ENCODE data around the gene PIGH.
A peak's percentile ranks its signal among the peaks of the same experiment; 100 is the strongest.

The PIGH gene

DNA sequence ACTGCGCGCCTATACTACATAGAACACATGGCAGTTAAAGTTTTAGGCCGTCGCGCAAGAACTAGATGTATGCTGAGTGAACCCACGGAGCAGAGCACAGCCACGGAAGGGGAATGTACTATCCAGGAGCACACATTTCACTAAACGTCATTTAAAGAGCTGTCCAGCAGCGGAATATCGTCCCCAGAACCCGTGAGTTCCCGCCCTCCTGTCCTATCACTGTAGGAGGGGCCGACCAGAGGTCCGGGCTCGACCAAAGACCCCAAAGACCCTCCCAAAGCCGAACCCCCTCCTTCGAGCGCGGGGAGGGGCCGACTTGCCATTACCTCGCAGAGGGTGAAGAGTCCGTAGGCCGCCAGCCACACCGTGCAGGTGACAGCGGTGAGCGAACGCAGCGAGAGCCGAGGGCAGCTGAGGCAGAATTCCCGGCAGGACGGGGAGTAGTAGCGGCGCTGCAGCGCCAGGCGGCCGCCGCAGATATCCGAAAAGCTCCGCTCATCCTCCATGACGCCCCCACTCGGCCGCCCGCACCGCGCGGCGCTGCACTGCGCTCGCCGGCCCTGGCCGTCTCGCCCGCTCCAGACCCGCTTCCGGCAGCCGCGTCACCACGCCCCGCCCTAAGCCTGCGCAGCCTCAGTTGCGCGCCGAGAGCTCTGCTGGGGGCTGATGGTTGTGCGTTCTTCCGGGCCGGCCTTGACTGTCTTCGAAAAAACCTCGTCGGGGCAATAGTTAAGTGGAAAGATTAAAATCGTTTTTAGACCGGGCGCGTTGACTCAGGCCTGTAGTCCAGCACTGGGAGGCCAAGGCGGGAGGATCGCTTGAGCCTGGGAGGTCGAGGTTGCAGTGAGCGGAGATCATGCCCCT is at the start of gene PIGH:
PIGH (minus strand) TSS at position 571 of the 864 bp plus-strand sequence; CDS start at position 506, 65 bp downstream.
- DNase-seq (ENCODE audit: low read depth) = peak; percentile 79
- H3K4me3 ChIP-seq (ENCODE audit: control insufficient read depth, low read depth, low read length) = peak within 1 kb of the TSS; percentile 81
- peak; percentile 27 for TF ChIP-seq CTCF (conservative IDR thresholded peaks at IDR 0.05; ENCODE audit: control insufficient read depth, insufficient read depth, low read depth, low read length)

DNA sequence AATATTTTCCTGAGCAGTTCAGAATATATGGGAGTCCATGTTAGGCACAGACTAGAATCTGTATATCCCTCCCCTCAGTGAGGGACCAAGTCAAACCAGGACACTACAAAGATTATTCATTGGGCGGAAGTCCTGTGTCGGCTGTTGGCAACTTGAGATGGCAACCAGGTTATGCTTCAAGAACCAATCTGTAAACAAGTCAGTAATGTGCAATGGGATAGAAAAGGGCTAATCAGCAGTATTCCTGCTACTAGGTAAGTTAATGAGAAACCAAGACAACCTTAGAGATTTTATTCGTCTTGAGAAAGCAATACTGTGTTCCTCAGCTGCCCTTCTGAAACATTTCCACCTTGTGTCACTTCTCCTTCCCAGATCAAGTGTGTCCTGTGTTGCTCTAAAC is 46.1 kb upstream of the PIGH start:
- no peak overlapping the region for H3K4me3 ChIP-seq (ENCODE audit: control insufficient read depth, low read depth, low read length)
- no peak for DNase-seq (ENCODE audit: low read depth)
- no peak for TF ChIP-seq CTCF (conservative IDR thresholded peaks at IDR 0.05; ENCODE audit: control insufficient read depth, insufficient read depth, low read depth, low read length)

DNA sequence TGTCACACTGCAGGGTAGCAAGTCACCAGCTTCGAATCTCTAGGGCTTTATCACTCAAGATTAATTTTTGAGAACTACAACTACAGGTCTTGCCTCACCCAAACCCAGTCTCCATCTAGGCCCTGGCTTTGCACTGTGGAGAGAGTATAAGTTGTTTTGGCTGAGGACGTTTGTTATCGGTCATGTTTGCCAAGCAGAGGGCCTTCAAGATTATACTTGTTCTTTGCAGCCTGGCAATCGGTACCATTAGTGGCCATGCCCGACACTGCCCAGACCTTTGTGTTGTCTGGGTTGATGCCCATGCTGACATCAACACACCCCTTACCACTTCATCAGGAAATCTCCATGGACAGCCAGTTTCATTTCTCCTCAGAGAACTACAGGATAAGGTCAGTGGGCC is 45.3 kb upstream of the PIGH start:
- no peak for DNase-seq (ENCODE audit: low read depth)
- no peak for TF ChIP-seq CTCF (conservative IDR thresholded peaks at IDR 0.05; ENCODE audit: control insufficient read depth, insufficient read depth, low read depth, low read length)
- H3K4me3 ChIP-seq (ENCODE audit: control insufficient read depth, low read depth, low read length) = no peak overlapping the region

DNA sequence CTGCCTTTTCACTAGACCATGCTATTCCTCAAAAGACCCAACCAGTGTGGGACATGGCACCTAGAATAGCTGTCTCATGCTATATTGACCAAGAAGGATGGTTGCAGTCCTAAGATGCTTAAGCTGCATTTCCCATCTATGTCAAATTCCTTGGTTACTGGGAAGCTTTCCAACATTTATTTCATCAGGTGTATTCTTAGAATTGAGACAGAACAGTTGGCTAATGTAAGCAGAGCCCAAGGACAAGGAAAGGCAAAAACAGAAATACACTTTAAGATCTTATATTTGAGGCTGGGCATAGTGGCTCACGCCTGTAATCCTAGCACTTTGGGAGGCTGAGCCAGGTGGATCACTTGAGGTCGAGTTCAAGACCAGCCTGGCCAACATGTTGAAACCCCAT is 44.4 kb upstream of the PIGH start:
- no peak for DNase-seq (ENCODE audit: low read depth)
- no peak for TF ChIP-seq CTCF (conservative IDR thresholded peaks at IDR 0.05; ENCODE audit: control insufficient read depth, insufficient read depth, low read depth, low read length)
- H3K4me3 ChIP-seq (ENCODE audit: control insufficient read depth, low read depth, low read length) = no peak overlapping the region

GRCh38 chr14:67643713-67644112 is 43.6 kb upstream of the PIGH start:
- no peak overlapping the region for H3K4me3 ChIP-seq (ENCODE audit: control insufficient read depth, low read depth, low read length)
- TF ChIP-seq CTCF (conservative IDR thresholded peaks at IDR 0.05; ENCODE audit: control insufficient read depth, insufficient read depth, low read depth, low read length) = no peak
- no peak for DNase-seq (ENCODE audit: low read depth)

DNA sequence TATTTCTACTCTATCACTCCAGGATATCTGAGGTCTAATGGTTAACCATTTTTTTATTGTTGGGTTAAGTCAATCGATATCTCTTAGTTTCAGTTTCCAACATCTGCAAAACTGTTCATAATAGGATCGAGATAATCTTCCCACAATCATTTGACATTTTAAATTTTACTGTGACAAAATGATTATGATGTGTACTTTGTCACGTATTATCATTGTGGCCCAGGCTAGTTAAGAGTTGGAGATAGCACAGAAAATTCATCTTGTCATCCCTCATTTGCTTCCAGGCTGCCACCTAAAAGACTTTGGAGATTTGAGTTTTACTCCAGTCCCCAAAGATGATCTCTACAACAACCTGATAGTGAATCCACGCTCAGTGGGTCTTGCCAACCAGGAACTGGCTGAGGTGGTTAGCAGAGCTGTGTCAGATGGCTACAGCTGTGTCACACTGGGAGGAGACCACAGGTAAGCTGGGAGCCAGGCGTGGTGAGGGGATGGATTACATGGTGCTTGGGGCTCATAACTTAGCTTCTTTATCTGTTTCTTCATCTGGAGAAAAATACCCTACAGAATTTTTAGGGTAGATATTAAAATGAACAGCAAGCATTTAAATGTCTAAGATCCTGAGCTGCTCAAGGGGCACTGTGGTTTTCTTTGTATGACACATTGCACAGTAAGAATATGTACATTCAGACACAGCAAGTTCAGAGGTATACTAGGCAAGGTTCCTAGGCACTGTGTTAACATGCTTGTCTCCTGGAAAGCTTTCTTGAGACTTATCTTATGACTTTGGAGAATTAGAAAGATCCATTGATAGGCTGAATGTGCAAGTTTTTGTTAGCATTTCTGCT is 42.1 kb upstream of the PIGH start:
- DNase-seq (ENCODE audit: low read depth) = no peak
- no peak overlapping the region for H3K4me3 ChIP-seq (ENCODE audit: control insufficient read depth, low read depth, low read length)
- TF ChIP-seq CTCF (conservative IDR thresholded peaks at IDR 0.05; ENCODE audit: control insufficient read depth, insufficient read depth, low read depth, low read length) = no peak
